ES-I3 (cell line): ENCODE data around the gene BTN1A1.

ENCODE experiments used
- H3K36me3 ChIP-seq: 2 replicates; pipeline ENCODE4 v1.6.1; 2013; ENCODE audit warnings: mild to moderate bottlenecking, low read length, control low read depth, moderate library complexity; ENCODE audit not compliant: insufficient read depth
- H3K4me1 ChIP-seq: 2 replicates; pipeline ENCODE4 v1.6.1; 2013; ENCODE audit warnings: mild to moderate bottlenecking, control low read depth, low read length; ENCODE audit not compliant: insufficient read depth
- H3K9ac ChIP-seq: 2 replicates; pipeline ENCODE4 v1.6.1; 2013; ENCODE audit warnings: low read depth, mild to moderate bottlenecking, low read length, moderate library complexity
- H3K9me3 ChIP-seq: 2 replicates; pipeline ENCODE4 v1.6.1; 2013; ENCODE audit warnings: mild to moderate bottlenecking, low read length, moderate library complexity; ENCODE audit not compliant: control insufficient read depth, insufficient read depth

BTN1A1 gene

DNA sequence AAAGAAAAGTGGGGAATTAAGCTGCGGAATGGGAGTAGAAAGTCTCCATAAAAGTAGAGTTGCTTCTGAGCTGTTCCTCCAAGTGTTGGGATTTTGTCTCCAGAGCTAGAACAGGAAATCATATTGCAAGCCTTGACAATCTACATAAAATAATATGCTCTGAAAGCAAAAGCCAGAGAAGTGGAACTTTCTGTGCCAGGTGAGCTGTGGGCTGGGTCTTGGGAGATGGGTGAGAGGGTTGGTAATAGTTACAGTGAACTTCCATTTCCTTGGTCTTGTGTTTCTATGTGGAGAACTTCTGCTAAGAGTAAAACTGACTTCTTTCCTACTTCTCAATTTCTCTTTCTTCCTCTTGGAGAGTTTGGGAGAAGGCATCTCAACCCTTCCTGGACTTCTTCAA is 31.8 kb downstream of the BTN1A1 start:
- Histone ChIP-seq H3K36me3 (no peaks in the 10 kb centered on the region), H3K9ac (no peak overlapping the region), H3K4me1 (peaks cover 10% of the 10 kb centered on the region), H3K9me3 (no peaks in the 10 kb centered on the region)

DNA sequence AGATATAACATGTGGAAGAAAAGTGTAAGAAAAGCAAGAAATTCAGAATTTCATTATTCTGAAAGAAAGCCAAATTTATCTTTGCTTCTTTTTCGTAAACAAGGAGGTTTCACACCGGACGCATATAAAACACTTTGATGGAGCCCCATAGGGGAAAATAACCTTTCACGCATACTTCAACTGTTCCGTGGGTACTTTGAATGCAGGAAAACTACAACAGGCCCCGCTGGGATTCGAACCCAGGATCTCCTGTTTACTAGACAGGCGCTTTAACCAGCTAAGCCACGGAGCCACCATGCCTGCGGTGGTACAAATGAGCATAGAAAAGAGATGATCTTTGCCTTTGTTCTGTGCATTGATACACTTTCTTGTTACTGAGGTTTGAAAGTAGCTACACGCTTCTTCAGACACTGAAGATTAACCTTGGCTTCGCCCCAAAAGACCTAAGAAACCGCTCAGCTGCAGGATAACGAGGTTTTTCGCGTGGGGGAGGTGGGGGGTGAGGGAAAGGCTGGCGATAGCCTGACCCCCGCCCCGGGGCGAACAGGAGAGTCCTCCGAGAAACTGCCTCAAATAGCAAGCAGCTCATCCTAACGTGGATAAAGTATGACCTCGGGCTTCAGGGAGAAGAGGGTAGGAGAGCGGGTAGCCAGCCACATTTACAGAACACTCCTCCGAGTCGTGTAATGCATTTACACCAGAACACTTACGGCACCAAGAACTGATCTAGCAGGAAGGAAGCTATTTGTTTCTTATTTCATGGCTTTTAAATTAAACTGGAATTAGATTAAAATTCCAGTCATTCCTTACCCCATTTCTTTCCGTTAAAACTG is 32.8 kb downstream of the BTN1A1 start:
- H3K9ac ChIP-seq, result peak overlapping the region; percentile 90
- peaks cover 10% of the 10 kb centered on the region for H3K4me1 ChIP-seq
- H3K36me3 ChIP-seq, result no peaks in the 10 kb centered on the region
- no peaks in the 10 kb centered on the region for H3K9me3 ChIP-seq

DNA sequence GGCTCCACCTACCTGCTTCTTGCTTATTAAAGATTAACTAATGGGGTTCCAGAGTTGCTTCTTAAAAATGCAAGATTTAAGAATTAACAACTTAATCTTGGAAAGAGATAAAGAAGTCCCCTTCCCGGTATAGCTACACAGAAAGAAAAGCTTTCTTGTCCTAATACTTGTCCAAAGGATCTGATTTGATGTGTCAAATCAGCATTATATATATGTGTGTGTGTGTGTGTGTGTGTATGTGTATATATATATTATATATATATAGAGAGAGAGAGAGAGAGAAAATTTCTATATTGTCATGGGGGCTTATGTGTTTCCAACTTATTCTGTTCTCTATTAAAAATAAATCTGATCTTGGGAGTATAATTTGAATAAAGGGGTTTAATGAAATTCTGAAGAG is 33.4 kb downstream of the BTN1A1 start:
- Histone ChIP-seq H3K9ac (peak overlapping the region; percentile 90), H3K36me3 (no peaks in the 10 kb centered on the region)

DNA sequence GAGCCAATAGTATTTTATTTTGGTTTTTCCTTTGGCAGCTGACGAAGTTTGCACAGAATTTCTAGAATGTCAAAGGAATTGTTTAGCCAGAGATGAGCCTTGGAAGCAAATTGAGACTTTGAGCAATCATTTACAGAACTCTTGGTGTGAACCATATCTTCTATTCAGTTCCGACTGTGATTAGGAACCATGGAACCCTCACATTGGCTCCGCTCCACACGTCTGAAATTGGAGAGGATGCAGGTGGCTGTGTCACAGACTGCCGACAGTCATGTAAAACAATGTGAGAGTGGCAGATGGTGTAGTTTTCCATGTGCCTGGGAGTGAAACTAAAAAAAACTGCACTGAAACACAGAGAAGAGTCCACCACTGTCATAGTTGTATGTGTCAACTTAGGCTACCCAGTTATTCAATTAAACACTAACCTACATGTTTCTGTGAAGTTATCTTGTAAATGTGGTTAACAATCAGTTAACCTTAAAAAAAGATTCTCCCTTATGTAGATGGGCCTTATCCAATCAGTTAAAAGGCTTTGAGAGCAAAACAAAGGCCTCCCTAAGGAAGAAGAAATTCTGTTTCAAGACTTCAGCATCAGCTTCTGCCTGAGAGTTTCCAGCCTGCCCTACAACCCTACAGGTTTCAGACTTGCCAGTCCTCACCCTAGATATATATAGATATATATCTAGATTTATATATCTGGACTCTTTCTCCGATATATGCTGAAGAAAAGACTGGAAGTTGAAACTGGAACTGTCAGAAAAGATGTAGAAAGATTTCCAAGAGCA is 34.8 kb downstream of the BTN1A1 start:
- peaks cover 3% of the 10 kb centered on the region; the same call in 1 of the 2 replicates for H3K36me3 ChIP-seq
- H3K9ac ChIP-seq, result no peak overlapping the region
- H3K9me3 ChIP-seq, result no peaks in the 10 kb centered on the region
- peaks cover 3% of the 10 kb centered on the region for H3K4me1 ChIP-seq

More for the DNA sequence above, 33.4 kb downstream of the BTN1A1 start:
- H3K4me1 ChIP-seq, result peaks cover 5% of the 10 kb centered on the region
- no peaks in the 10 kb centered on the region for H3K9me3 ChIP-seq

DNA sequence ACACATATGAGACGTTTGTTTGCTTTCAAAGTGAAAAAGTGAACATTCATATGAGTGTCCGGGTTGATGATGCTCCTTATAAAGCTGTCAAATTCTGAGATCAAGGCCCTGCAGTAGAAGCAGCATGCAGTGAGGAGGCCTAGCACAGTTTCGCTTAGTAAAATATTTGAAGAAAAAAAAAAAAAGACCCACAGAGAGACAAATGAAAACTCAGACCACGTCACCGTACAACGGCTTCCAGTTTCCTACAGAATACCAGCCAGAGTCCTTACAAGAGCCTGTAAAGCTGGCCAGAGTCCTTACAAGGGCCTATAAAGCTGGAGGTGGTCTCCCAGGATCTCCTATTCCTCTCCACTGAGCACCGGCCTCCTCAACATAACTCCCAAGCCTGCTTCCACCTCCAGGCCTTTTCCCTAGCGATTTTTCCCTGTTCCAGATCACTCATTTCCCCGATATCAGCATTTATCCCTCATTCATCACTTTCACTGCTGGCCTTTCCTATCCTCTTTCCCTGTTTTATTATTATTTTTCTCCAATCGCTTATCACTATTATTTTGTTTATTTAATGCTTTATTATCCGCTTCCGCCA is 36.6 kb downstream of the BTN1A1 start:
- Histone ChIP-seq H3K9ac (peak overlapping the region; percentile 72), H3K36me3 (peaks cover 5% of the 10 kb centered on the region; the same call in 1 of the 2 replicates), H3K4me1 (peaks cover 6% of the 10 kb centered on the region), H3K9me3 (no peaks in the 10 kb centered on the region)

DNA sequence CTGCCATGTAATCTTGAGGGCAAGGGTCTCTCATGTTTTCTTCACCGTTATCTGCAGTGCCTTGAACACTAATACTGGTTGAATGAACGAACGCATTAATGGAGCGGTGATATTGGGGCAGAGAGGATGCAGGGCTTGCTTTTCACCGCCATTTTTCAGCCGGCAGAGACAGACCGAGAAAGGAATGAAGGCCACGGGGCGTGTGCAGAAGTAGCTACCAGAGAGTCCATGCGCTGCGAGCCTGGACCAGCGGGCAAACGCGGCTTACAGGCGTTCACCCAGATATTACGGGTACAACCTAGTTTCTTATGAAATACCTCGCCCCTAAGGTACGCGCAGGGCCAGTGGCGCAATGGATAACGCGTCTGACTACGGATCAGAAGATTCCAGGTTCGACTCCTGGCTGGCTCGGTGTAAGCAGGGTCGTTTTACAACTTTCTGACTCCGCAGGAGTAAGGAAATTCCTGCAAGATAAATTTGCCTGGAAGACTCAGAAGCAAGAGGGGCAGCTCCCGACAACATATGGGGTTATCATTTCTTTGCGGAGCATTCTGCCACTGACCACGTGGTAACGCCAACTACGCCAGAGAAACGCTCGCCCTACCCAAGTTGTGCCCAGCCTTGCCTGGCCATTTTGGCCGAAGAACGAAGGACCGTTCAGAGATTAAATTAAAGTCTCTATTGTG is 37.2 kb downstream of the BTN1A1 start:
- H3K9ac ChIP-seq, result peak overlapping the region; percentile 72
- peaks cover 6% of the 10 kb centered on the region for H3K4me1 ChIP-seq
- H3K36me3 ChIP-seq, result peaks cover 5% of the 10 kb centered on the region; the same call in 1 of the 2 replicates
- H3K9me3 ChIP-seq, result no peaks in the 10 kb centered on the region

DNA sequence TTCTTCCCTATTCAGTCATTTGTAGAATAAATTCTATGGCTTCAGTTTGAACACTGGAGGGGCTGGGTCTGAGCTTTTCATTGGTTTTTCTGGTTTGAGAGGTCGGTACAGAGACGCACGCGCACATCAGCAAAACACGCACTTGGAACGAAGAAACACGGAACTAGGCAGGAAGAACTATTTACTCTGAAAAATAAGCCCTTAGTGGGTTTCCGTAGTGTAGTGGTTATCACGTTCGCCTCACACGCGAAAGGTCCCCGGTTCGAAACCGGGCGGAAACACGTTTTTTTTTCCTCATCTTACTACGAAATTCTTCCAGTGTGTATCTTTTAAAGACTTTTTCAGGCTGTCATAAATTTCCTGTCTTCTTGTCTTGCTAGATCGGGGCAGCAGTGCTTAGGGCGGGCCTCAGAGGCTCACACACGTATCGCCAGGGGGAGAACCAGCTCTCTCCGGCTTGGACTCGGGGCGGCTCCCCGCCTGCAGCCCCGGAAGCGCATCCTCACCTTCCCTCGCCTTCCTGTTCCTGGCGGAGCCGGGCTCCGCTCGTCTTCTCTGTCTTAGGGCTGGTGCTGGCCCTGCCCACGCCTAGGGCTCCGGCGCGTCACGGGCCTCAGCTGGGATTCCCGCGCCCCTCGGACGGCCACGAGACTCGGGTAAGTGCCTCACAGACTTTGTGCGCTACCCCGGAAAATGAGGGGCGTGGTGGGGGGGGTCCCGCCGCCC is 37.9 kb downstream of the BTN1A1 start, which contains the start of gene HMGN4:
TSS of gene HMGN4 (plus strand) at position 521 of the 726 bp plus-strand sequence. CDS start 6,841 bp downstream, outside the sequence.
- H3K4me1 ChIP-seq, result peaks cover 6% of the 10 kb centered on the region
- H3K9me3 ChIP-seq, result no peaks in the 10 kb centered on the region
- H3K9ac ChIP-seq, result peak within 1 kb of the TSS; percentile 72
- peaks cover 5% of the 10 kb centered on the region; the same call in 1 of the 2 replicates for H3K36me3 ChIP-seq

DNA sequence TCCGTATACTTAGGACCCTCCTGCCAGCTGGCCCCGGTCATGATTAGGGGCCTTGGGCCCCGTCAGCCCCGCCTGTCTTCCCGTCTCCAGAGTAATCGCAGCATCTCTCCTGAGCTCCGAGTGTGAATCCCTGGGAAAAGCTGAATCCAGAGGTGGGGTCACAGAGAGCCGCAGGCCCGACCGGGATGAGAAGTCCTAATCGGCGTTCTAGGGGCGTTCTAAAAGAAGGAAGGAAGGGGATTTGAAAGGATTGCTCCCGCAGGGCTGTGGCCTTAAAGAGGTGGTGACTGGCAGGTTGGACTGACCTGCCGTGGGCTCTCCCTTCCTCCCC is 38.4 kb downstream of the BTN1A1 start:
- Histone ChIP-seq H3K9me3 (no peaks in the 10 kb centered on the region), H3K4me1 (peaks cover 6% of the 10 kb centered on the region), H3K36me3 (peaks cover 5% of the 10 kb centered on the region; the same call in 1 of the 2 replicates), H3K9ac (peak overlapping the region; percentile 72)

DNA sequence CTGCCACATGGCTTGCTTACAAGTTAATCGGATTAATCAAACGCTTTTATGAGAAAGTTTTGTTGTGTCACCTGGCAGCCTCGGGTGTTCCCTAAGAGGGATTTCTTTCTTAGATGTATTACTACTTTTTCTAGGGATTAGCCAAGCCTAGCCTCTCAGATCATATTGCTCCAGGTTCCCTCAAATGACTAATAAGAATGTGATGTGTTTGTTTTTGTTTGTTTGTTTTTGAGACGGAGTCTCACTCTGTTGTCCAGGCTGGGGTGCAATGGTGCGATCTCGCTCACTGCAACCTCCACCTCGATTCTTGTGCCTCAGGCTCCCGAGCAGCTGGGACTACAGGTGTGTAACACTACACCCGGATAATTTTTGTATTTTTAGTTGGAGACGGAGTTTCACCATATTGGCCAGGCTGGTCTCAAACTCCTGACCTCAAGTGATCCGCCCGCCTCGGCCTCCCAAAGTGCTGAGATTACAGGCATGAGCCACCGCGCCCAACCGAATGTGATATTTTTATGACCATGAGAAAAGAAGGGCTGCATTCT is 39.0 kb downstream of the BTN1A1 start:
- peak overlapping the region; percentile 72 for H3K9ac ChIP-seq
- H3K4me1 ChIP-seq, result peaks cover 6% of the 10 kb centered on the region
- H3K9me3 ChIP-seq, result no peaks in the 10 kb centered on the region
- H3K36me3 ChIP-seq, result peaks cover 5% of the 10 kb centered on the region; the same call in 1 of the 2 replicates

DNA sequence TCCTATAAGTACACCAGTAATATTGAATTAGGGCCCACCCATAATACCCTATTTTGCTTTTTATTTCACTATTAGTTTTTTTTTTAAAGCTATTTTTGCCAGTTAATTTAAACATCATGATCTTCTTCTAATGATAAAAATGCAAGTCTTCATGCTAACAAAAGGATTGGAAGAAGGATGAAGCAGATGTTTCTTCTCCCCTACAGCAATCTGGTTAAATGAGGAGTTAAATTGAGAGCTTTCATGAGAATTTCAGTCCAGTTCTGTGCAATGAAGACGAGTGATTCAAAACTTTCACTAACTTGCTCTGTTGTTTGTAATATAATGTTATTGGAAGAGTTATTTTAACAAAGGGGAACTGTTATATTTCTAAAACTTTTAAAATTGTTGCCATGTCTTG is 41.5 kb downstream of the BTN1A1 start:
- Histone ChIP-seq H3K9ac (no peak overlapping the region), H3K36me3 (peaks cover 12% of the 10 kb centered on the region)

DNA sequence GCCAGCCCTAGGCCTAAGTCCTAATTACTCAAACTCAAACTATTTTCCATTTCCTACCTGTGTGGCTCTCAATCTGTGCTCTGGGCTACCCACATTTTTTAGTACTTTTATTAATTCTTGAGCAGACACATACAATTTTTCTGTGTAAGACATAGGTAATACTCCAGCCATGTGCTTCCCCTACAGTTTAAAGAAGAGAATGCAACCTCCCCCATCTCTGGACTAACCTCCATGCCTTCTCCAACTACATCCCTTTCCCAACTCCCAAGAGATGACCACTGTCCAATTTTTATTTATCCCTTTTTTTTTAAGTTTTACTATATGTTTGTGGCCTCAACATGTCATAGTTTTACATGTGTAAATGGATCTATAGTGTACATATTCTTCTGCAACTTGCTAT is 43.9 kb downstream of the BTN1A1 start:
- Histone ChIP-seq H3K4me1 (peaks cover 6% of the 10 kb centered on the region), H3K36me3 (peaks cover 12% of the 10 kb centered on the region), H3K9me3 (no peaks in the 10 kb centered on the region), H3K9ac (no peak overlapping the region)

More for the DNA sequence above, 41.5 kb downstream of the BTN1A1 start:
- Histone ChIP-seq H3K4me1 (peaks cover 6% of the 10 kb centered on the region), H3K9me3 (no peaks in the 10 kb centered on the region)

DNA sequence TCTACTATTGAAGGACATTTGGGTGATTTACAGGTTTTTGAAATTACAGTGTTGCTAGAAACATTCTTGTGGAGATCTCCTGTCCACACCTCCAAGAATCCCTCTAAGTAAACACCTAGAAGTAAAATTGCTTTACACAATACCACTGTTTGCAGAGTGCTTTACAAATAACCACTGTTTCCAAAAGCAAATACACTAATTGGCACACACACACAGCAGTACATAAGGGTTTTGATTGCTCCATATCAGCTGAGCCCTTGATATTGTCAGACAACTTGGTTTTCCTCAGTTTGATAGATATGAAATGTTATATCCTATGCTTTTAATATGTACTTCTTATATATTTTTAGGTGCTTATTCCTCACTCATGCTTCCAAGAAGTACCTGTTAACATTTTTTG is 44.4 kb downstream of the BTN1A1 start:
- Histone ChIP-seq H3K9ac (no peak overlapping the region), H3K4me1 (peaks cover 6% of the 10 kb centered on the region), H3K36me3 (peaks cover 12% of the 10 kb centered on the region), H3K9me3 (no peaks in the 10 kb centered on the region)

DNA sequence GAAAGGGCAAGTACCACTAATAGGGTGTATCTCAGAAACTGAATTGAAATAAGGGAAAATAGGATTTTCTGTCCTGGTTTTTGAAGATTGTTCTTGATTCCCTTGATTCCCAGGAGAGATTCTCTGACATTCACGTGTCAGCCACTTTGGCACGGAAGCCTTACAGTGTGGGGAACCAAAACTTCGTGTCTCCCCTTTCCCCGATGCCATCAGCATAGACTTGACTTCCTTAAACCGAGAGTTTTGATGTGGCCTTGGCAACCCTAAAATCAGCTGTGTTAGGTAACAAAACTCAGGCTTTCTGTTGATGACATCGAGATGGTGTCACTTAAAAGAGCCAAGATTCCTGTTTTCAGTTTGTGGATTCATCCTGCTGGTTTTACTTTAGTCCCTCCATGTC is 45.5 kb downstream of the BTN1A1 start:
- Histone ChIP-seq H3K4me1 (no peaks in the 10 kb centered on the region; the same call in 1 of the 2 replicates), H3K9ac (no peak overlapping the region), H3K9me3 (no peaks in the 10 kb centered on the region), H3K36me3 (peaks cover 7% of the 10 kb centered on the region)
